ENCODE measurements around the gene ZNF688. TPM values are rescaled to one million over a fixed set of nuclear protein-coding genes. Genes with fewer than 3 reads are reported as not detected.

The ZNF688 gene
- total and polyA plus RNA-seq, 2 of the 13 experiments (the other 11 are each of a cell fraction or from before 2014, with no cell fraction given), result 2.4 to 5.4 TPM

- TF ChIP-seq REST (IDR thresholded peaks at IDR 0.05; ENCODE audit: borderline replicate concordance in 1 of 2, low read depth in 1 of 2, low read length in 2 of 2), result no peak
- TF ChIP-seq ZFP36L1 (CRISPR knock-in tag; IDR thresholded peaks at IDR 0.05), result no peak
- TF ChIP-seq USF2 (IDR thresholded peaks at IDR 0.05; ENCODE audit: low read depth, low read length), result no peak
- TF ChIP-seq USF2 (CRISPR knock-in tag; IDR thresholded peaks at IDR 0.05; ENCODE audit: borderline replicate concordance), result no peak
- TF ChIP-seq, protein P1, sequence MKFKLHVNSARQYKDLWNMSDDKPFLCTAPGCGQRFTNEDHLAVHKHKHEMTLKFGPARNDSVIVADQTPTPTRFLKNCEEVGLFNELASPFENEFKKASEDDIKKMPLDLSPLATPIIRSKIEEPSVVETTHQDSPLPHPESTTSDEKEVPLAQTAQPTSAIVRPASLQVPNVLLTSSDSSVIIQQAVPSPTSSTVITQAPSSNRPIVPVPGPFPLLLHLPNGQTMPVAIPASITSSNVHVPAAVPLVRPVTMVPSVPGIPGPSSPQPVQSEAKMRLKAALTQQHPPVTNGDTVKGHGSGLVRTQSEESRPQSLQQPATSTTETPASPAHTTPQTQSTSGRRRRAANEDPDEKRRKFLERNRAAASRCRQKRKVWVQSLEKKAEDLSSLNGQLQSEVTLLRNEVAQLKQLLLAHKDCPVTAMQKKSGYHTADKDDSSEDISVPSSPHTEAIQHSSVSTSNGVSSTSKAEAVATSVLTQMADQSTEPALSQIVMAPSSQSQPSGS (CRISPR knock-in tag; IDR thresholded peaks at IDR 0.05), result 0 out of 2 replicates have a peak, but pooled peaks have one; percentile 54
- TF ChIP-seq ZNF331 (CRISPR knock-in tag; IDR thresholded peaks at IDR 0.05), result no peak
- TF ChIP-seq JUNB (CRISPR knock-in tag; IDR thresholded peaks at IDR 0.05; ENCODE audit: borderline replicate concordance), result no peak
- no peak for TF ChIP-seq GPN1 (CRISPR knock-in tag; IDR thresholded peaks at IDR 0.05; ENCODE audit: borderline replicate concordance)
- TF ChIP-seq, protein P2, sequence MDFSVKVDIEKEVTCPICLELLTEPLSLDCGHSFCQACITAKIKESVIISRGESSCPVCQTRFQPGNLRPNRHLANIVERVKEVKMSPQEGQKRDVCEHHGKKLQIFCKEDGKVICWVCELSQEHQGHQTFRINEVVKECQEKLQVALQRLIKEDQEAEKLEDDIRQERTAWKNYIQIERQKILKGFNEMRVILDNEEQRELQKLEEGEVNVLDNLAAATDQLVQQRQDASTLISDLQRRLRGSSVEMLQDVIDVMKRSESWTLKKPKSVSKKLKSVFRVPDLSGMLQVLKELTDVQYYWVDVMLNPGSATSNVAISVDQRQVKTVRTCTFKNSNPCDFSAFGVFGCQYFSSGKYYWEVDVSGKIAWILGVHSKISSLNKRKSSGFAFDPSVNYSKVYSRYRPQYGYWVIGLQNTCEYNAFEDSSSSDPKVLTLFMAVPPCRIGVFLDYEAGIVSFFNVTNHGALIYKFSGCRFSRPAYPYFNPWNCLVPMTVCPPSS (IDR thresholded peaks at IDR 0.05), result no peak
- TF ChIP-seq ZNF703 (CRISPR knock-in tag; IDR thresholded peaks at IDR 0.05; ENCODE audit: borderline replicate concordance), result no peak
- TF ChIP-seq ZNF550 (CRISPR knock-in tag; IDR thresholded peaks at IDR 0.05; ENCODE audit: borderline replicate concordance), result no peak
- no peak for TF ChIP-seq ZNF225 (CRISPR knock-in tag; IDR thresholded peaks at IDR 0.05)
- no peak for TF ChIP-seq AKNA (CRISPR knock-in tag; IDR thresholded peaks at IDR 0.05; ENCODE audit: borderline replicate concordance)
- TF ChIP-seq NFE2L2 (IDR thresholded peaks at IDR 0.05; ENCODE audit: low read length), result no peak
- TF ChIP-seq SALL2 (CRISPR knock-in tag; IDR thresholded peaks at IDR 0.05), result no peak
- no peak; the same call in 1 of the 2 replicates for TF ChIP-seq SATB2 (CRISPR knock-in tag; IDR thresholded peaks at IDR 0.05)
- no peak for TF ChIP-seq ZNF33B (CRISPR knock-in tag; IDR thresholded peaks at IDR 0.05)
Observed at GRCh38 chr16:30535777-30536190, 35.7 kb downstream of the ZNF688 start (continued).

Data from HepG2 (cell line).